ENCODE data around the gene CMSS1. TPM values are rescaled to one million over a fixed set of nuclear protein-coding genes. Genes with fewer than 3 reads are reported as not detected.

Gene CMSS1
- total RNA-seq, 2 experiments from 2014 or later: 34.8 to 37.2 TPM

GRCh38 chr3:99928771-99929744 is 111.4 kb downstream of the CMSS1 start:
- Mint-ChIP-seq H3K36me3 (ENCODE audit: low read depth) (no peaks in the 10 kb centered on the region), H3K27ac (no peak overlapping the region), H3K27me3 (no peaks in the 10 kb centered on the region), H3K4me3 (no peak overlapping the region), H3K4me1 (no peaks in the 10 kb centered on the region), H3K9me3 (no peaks in the 10 kb centered on the region)
- ChIA-PET POLR2A (no interaction called here), CTCF (no interaction called here)
- no peak for DNase-seq

GRCh38 chr3:99929745-99930139 is 112.1 kb downstream of the CMSS1 start:
- CTCF ChIA-PET: interaction anchor here (0.7 kb wide), 1 partner anchor 13 kb away, joined by 3 read pairs; no protein-coding TSS in a partner anchor
- H3K4me3 Mint-ChIP-seq: no peak overlapping the region
- no peaks in the 10 kb centered on the region for H3K4me1 Mint-ChIP-seq
- DNase-seq: no peak
- H3K9me3 Mint-ChIP-seq: no peaks in the 10 kb centered on the region
- no peaks in the 10 kb centered on the region for H3K27me3 Mint-ChIP-seq
- no peaks in the 10 kb centered on the region for H3K36me3 Mint-ChIP-seq (ENCODE audit: low read depth)
- no peak overlapping the region for H3K27ac Mint-ChIP-seq
- POLR2A ChIA-PET: no interaction called here

- DNase-seq: no peak
- no peaks in the 10 kb centered on the region for H3K4me1 Mint-ChIP-seq
- ChIA-PET POLR2A (no interaction called here), CTCF (no interaction called here)
- no peak overlapping the region for H3K4me3 Mint-ChIP-seq
- H3K27ac Mint-ChIP-seq: no peak overlapping the region
- H3K9me3 Mint-ChIP-seq: no peaks in the 10 kb centered on the region
- H3K27me3 Mint-ChIP-seq: no peaks in the 10 kb centered on the region
- H3K36me3 Mint-ChIP-seq (ENCODE audit: low read depth): no peaks in the 10 kb centered on the region
Measured at GRCh38 chr3:99931059-99931458, 113.4 kb downstream of the CMSS1 start.

- POLR2A ChIA-PET: no interaction called here
- no peaks in the 10 kb centered on the region for H3K9me3 Mint-ChIP-seq
- no peaks in the 10 kb centered on the region for H3K4me1 Mint-ChIP-seq
- CTCF ChIA-PET: interaction anchor here (1.8 kb wide), 1 partner anchor 31 kb away, joined by 4 read pairs; no protein-coding TSS in a partner anchor
- H3K27me3 Mint-ChIP-seq: no peaks in the 10 kb centered on the region
- H3K4me3 Mint-ChIP-seq: no peak overlapping the region
- no peak overlapping the region for H3K27ac Mint-ChIP-seq
- DNase-seq: no peak
- H3K36me3 Mint-ChIP-seq (ENCODE audit: low read depth): no peaks in the 10 kb centered on the region
Measured at GRCh38 chr3:99933971-99934750, 116.5 kb downstream of the CMSS1 start.

- H3K27ac Mint-ChIP-seq: no peak overlapping the region
- H3K36me3 Mint-ChIP-seq (ENCODE audit: low read depth): no peaks in the 10 kb centered on the region
- no peaks in the 10 kb centered on the region for H3K9me3 Mint-ChIP-seq
- ChIA-PET POLR2A (no interaction called here), CTCF (interaction anchor here (1.8 kb wide), 1 partner anchor 32 kb away, joined by 4 read pairs; no protein-coding TSS in a partner anchor)
- DNase-seq: no peak
- peaks cover under 1% of the 10 kb centered on the region for H3K4me1 Mint-ChIP-seq
- no peak overlapping the region for H3K4me3 Mint-ChIP-seq
- no peaks in the 10 kb centered on the region for H3K27me3 Mint-ChIP-seq
Measured at GRCh38 chr3:99934975-99935797, 117.5 kb downstream of the CMSS1 start.

- DNase-seq: no peak
- Mint-ChIP-seq H3K4me1 (peaks cover 2% of the 10 kb centered on the region), H3K4me3 (no peak overlapping the region), H3K9me3 (no peaks in the 10 kb centered on the region), H3K36me3 (ENCODE audit: low read depth) (no peaks in the 10 kb centered on the region), H3K27me3 (no peaks in the 10 kb centered on the region), H3K27ac (no peak overlapping the region)
- ChIA-PET CTCF (interaction anchor here (1.0 to 1.5 kb wide), 2 partner anchors 9 to 13 kb away, joined by 3 to 4 read pairs; no protein-coding TSS in a partner anchor), POLR2A (no interaction called here)
Measured at GRCh38 chr3:99938270-99938911, 120.7 kb downstream of the CMSS1 start.

- peaks cover 2% of the 10 kb centered on the region for H3K4me1 Mint-ChIP-seq
- DNase-seq: no peak
- H3K36me3 Mint-ChIP-seq (ENCODE audit: low read depth): no peaks in the 10 kb centered on the region
- CTCF ChIA-PET: no interaction called here
- no peaks in the 10 kb centered on the region for H3K27me3 Mint-ChIP-seq
- POLR2A ChIA-PET: interaction anchor here (0.6 kb wide), 1 partner anchor 61 kb away, joined by 3 read pairs; no protein-coding TSS in a partner anchor
- no peak overlapping the region for H3K27ac Mint-ChIP-seq
- no peak overlapping the region for H3K4me3 Mint-ChIP-seq
- H3K9me3 Mint-ChIP-seq: no peaks in the 10 kb centered on the region
Measured at GRCh38 chr3:99939876-99940275, 122.2 kb downstream of the CMSS1 start.

- peaks cover 2% of the 10 kb centered on the region for H3K4me1 Mint-ChIP-seq
- no peak overlapping the region for H3K27ac Mint-ChIP-seq
- DNase-seq: no peak
- POLR2A ChIA-PET: interaction anchor here (0.6 kb wide), 1 partner anchor 61 kb away, joined by 3 read pairs; no protein-coding TSS in a partner anchor
- CTCF ChIA-PET: interaction anchor here (0.6 kb wide), 1 partner anchor 131 kb away, joined by 4 read pairs; no protein-coding TSS in a partner anchor
- no peaks in the 10 kb centered on the region for H3K9me3 Mint-ChIP-seq
- no peaks in the 10 kb centered on the region for H3K27me3 Mint-ChIP-seq
- H3K36me3 Mint-ChIP-seq (ENCODE audit: low read depth): no peaks in the 10 kb centered on the region
- no peak overlapping the region for H3K4me3 Mint-ChIP-seq
Measured at GRCh38 chr3:99940350-99940749, 122.7 kb downstream of the CMSS1 start.

GRCh38 chr3:99941211-99941610 is 123.5 kb downstream of the CMSS1 start:
- no peak for DNase-seq
- ChIA-PET POLR2A (no interaction called here), CTCF (interaction anchor here (0.6 kb wide), 1 partner anchor 132 kb away, joined by 4 read pairs; no protein-coding TSS in a partner anchor)
- peaks cover 2% of the 10 kb centered on the region for H3K4me1 Mint-ChIP-seq
- no peaks in the 10 kb centered on the region for H3K27me3 Mint-ChIP-seq
- no peak overlapping the region for H3K4me3 Mint-ChIP-seq
- H3K36me3 Mint-ChIP-seq (ENCODE audit: low read depth): no peaks in the 10 kb centered on the region
- no peak overlapping the region for H3K27ac Mint-ChIP-seq
- no peaks in the 10 kb centered on the region for H3K9me3 Mint-ChIP-seq

- peaks cover 2% of the 10 kb centered on the region for H3K4me1 Mint-ChIP-seq
- CTCF ChIA-PET: interaction anchor here (0.6 kb wide), 1 partner anchor 143 kb away, joined by 3 read pairs; no protein-coding TSS in a partner anchor
- H3K4me3 Mint-ChIP-seq: no peak overlapping the region
- DNase-seq: no peak
- no peaks in the 10 kb centered on the region for H3K27me3 Mint-ChIP-seq
- no peaks in the 10 kb centered on the region for H3K36me3 Mint-ChIP-seq (ENCODE audit: low read depth)
- H3K27ac Mint-ChIP-seq: no peak overlapping the region
- H3K9me3 Mint-ChIP-seq: no peaks in the 10 kb centered on the region
- POLR2A ChIA-PET: no interaction called here
Measured at GRCh38 chr3:99943931-99944761, 126.5 kb downstream of the CMSS1 start.

- Mint-ChIP-seq H3K4me1 (no peaks in the 10 kb centered on the region), H3K4me3 (no peak overlapping the region), H3K9me3 (no peaks in the 10 kb centered on the region), H3K36me3 (ENCODE audit: low read depth) (no peaks in the 10 kb centered on the region), H3K27ac (no peak overlapping the region), H3K27me3 (no peaks in the 10 kb centered on the region)
- no peak for DNase-seq
- ChIA-PET CTCF (interaction anchor here (1.0 to 1.3 kb wide), 3 partner anchors 9 to 14 kb away, joined by 3 to 6 read pairs (median 3); no protein-coding TSS in a partner anchor), POLR2A (no interaction called here)
Measured at GRCh38 chr3:99945328-99945995, 127.8 kb downstream of the CMSS1 start.

Measured in activated CD4-positive, alpha-beta T cell treated with anti-CD3 and anti-CD28 coated beads, Interleukin-2, amount 10 ng/mL, durations not matched to agents 7 days and 5 days (primary cell).